GM21367 (cell line): ENCODE measurements around the gene ARHGEF1.

Experiments
- ATAC-seq: cut with Tn5 transposase; IDR thresholded peaks from one replicate; pipeline ENCODE4 v1.9.1; 2021; ENCODE audit not compliant: unreplicated experiment

The ARHGEF1 gene

DNA sequence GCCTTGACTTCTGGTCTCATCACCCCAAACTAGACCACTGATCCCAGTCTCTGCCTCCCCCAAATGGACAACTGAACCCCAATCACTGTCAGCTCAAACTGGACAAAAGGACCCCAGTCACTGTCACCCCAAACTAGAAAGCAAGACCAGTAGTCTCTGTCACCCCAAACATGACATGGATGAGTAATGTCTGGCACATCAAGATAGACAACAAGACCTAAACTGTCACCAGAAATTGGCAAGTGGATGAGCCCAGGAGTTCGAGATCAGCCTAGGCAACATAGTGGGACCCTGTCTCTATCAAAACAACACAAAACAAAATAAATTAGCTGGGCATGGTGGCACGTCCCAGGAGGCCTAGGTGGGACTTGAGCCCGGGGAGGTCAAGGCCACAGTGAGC lies 64.1 kb downstream of the ARHGEF1 start:
- no peak for ATAC-seq

DNA sequence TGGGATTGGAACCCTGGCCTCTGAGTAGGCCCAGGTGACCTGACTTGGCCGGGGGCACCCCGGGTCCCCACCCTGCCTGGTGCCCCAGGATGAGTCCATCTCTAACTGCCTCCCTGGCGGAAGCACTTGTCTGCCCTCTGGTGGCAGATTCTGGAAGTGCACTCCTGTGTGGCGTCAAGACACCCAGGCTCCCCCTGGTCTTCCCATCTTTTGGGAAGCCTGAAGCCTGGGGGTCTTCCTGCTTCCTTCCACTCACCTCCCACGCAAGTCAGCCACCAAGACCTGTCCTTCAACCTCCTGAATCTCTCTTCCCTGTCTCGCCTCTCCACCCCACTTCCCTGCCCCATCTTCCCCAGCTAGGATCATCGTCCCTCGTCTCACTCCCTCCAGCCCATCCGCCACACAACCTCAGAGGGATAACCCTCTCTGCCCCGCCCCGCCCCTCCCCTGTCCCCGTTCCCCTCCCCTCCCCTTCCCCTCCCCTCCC lies 68.7 kb downstream of the ARHGEF1 start:
- ATAC-seq: no peak

DNA sequence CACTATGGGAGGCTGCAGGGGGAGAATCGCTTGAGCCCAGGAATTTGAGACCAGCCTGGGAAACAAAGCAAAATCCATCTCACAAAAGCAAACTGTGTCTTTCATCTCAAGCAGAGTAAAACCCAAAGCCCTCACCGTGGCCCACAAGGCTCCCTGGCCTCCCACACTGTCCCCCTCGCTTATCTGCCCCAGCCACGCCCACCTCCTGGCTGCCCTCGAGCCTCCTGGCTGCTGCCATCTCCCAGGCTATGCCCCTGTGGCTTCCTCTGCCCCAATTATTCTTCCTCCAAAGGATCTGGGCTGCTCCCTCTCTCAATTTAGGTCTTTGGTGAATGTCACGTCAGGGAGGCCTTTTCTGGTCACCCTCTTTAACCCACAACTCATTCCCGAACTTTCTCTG lies 72.5 kb downstream of the ARHGEF1 start:
- no peak for ATAC-seq

DNA sequence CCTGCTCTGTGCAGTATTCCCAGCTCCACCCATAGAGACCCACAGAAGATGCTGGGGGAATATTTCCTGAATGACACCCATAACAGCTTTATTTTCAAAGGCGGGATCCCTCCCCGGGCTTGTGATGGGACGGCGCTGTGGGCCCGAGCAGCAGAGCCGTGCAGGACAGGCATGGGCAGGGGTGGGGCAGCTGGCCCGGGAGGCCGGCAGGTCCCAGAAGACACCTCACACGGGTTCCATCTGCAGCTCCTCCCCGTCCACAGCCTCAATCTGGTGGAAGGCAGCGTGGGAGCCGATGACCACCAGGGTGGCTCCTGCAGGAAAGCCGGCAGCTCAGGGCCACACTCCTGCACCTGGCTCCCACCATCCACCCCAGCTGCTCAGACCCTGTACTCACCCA lies 73.6 kb downstream of the ARHGEF1 start:
- ATAC-seq: no peak
